Measurements from ENCODE around the gene PWWP2B.

PWWP2B gene

DNA sequence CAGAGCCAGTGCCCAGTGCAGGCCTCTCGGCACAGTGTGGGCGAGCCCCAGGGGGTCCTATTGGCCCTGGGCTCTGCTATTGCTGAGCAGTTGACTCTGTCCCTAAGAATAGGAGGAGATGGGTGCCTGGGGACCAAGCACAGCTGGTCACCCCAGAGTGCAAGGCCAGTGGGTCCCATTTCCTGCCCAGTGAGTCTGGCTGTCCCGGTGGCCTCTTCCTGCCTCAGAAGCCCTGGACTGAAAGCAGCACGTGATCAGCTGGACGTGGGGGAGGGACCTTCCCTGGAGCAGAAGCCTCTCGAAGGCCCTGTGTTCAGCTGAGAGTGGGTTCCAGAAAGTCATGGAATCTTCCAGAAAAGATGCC, 42.0 kb downstream of the PWWP2B start:
- no peaks in the 10 kb centered on the region for H3K4me1 ChIP-seq (ENCODE audit: control insufficient read depth, insufficient read depth, low read length)
- H3K36me3 ChIP-seq (ENCODE audit: control insufficient read depth, insufficient read depth, low read length) = no peaks in the 10 kb centered on the region
- H3K9ac ChIP-seq (ENCODE audit: low read depth, low read length) = no peak overlapping the region
- no peak overlapping the region for H3K4me3 ChIP-seq (ENCODE audit: low read depth, low read length)
- no peak overlapping the region for H3K27ac ChIP-seq (ENCODE audit: low read depth, low read length)
- no peaks in the 10 kb centered on the region for H3K9me3 ChIP-seq (ENCODE audit: control insufficient read depth, insufficient read depth, low read length)
- no peaks in the 10 kb centered on the region for H3K27me3 ChIP-seq (ENCODE audit: control insufficient read depth, insufficient read depth, low read length)

DNA sequence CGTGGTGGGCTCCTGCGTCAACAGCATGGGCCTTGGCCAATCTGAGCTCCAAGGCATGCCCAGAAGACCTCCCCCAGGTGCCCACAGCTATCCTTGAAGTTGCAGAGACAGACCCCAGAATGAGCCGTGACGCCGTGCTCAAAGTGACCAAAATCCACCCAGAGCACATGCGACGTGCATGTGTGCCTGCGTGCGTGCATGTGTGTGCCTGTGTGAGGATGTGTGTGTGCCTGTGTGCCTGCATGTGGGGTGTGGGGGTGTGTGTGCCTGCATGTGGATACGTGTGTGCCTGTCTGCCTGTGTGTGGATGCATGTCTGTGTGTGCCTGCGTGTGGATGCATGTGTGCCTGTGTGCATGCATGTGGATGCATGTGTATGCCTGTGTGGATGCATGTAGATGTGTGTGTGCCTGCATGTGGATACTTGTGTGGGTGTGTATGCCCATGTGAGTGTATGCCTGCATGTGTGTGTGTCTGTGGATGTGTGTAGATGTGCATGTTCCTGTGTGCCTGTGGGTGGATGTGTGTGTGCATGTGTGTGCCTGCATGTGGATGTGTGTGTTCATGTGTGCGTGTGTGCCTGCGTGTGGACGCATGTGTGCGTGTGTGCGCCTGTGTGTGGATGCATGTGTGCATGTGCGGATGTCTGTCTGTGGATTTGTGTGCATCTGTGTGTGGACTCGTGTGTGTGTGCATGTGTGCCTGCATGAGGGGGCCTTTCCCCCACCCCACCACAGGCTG, 42.6 kb downstream of the PWWP2B start:
- Histone ChIP-seq H3K9me3 (ENCODE audit: control insufficient read depth, insufficient read depth, low read length) (no peaks in the 10 kb centered on the region), H3K27ac (ENCODE audit: low read depth, low read length) (no peak overlapping the region), H3K4me3 (ENCODE audit: low read depth, low read length) (no peak overlapping the region), H3K27me3 (ENCODE audit: control insufficient read depth, insufficient read depth, low read length) (no peaks in the 10 kb centered on the region), H3K9ac (ENCODE audit: low read depth, low read length) (no peak overlapping the region), H3K4me1 (ENCODE audit: control insufficient read depth, insufficient read depth, low read length) (no peaks in the 10 kb centered on the region), H3K36me3 (ENCODE audit: control insufficient read depth, insufficient read depth, low read length) (no peaks in the 10 kb centered on the region)

DNA sequence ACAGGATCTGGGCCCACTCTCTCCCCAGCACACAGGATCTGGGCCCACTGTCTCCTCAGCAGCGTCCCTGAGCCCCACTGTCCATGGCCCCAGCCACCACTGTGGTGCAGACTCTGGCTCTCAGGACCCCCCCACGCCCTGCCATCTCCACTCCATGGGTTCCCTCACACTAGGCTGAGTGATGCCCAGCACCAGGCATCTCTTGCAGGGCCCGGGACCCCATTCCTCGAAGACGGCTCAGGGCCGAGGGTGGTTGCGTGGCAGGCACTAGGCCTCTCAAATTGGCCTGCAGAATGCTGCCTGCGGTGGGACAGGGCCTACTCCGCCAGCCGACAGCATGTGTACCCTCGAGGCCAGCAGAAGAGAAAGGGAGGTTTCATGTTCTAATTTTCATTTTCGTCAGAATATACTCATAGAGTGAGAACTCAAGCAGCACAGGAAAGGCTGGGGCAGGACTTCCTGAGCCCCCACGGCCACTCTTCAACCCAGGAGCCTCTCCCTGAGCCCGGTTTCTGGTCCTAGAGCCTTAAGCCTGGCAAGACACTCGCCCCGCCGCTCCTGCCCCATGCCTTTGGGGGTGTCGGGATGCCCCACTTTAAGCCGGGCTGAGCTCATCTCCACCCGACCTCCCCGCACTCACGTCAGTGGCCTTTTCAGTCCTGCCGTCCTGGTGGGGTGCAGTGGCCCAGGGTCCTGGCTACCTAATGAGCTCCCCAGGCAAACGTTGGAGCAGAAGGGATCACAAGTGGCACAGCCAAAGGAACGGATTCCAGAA, 44.0 kb downstream of the PWWP2B start:
- Histone ChIP-seq H3K4me3 (ENCODE audit: low read depth, low read length) (no peak overlapping the region), H3K9ac (ENCODE audit: low read depth, low read length) (no peak overlapping the region), H3K27ac (ENCODE audit: low read depth, low read length) (no peak overlapping the region), H3K9me3 (ENCODE audit: control insufficient read depth, insufficient read depth, low read length) (no peaks in the 10 kb centered on the region), H3K4me1 (ENCODE audit: control insufficient read depth, insufficient read depth, low read length) (peaks cover 8% of the 10 kb centered on the region), H3K27me3 (ENCODE audit: control insufficient read depth, insufficient read depth, low read length) (no peaks in the 10 kb centered on the region), H3K36me3 (ENCODE audit: control insufficient read depth, insufficient read depth, low read length) (no peaks in the 10 kb centered on the region)

GRCh38 chr10:132441818-132442524, 45.0 kb downstream of the PWWP2B start:
- no peaks in the 10 kb centered on the region for H3K9me3 ChIP-seq (ENCODE audit: control insufficient read depth, insufficient read depth, low read length)
- no peak overlapping the region for H3K27ac ChIP-seq (ENCODE audit: low read depth, low read length)
- peaks cover 9% of the 10 kb centered on the region for H3K4me1 ChIP-seq (ENCODE audit: control insufficient read depth, insufficient read depth, low read length)
- H3K4me3 ChIP-seq (ENCODE audit: low read depth, low read length) = no peak overlapping the region
- H3K36me3 ChIP-seq (ENCODE audit: control insufficient read depth, insufficient read depth, low read length) = no peaks in the 10 kb centered on the region
- no peaks in the 10 kb centered on the region for H3K27me3 ChIP-seq (ENCODE audit: control insufficient read depth, insufficient read depth, low read length)
- no peak overlapping the region for H3K9ac ChIP-seq (ENCODE audit: low read depth, low read length)

GRCh38 chr10:132442636-132443035, 45.6 kb downstream of the PWWP2B start:
- Histone ChIP-seq H3K27ac (ENCODE audit: low read depth, low read length) (no peak overlapping the region), H3K9me3 (ENCODE audit: control insufficient read depth, insufficient read depth, low read length) (no peaks in the 10 kb centered on the region), H3K36me3 (ENCODE audit: control insufficient read depth, insufficient read depth, low read length) (no peaks in the 10 kb centered on the region), H3K27me3 (ENCODE audit: control insufficient read depth, insufficient read depth, low read length) (no peaks in the 10 kb centered on the region), H3K9ac (ENCODE audit: low read depth, low read length) (no peak overlapping the region), H3K4me3 (ENCODE audit: low read depth, low read length) (no peak overlapping the region), H3K4me1 (ENCODE audit: control insufficient read depth, insufficient read depth, low read length) (peaks cover 15% of the 10 kb centered on the region)

DNA sequence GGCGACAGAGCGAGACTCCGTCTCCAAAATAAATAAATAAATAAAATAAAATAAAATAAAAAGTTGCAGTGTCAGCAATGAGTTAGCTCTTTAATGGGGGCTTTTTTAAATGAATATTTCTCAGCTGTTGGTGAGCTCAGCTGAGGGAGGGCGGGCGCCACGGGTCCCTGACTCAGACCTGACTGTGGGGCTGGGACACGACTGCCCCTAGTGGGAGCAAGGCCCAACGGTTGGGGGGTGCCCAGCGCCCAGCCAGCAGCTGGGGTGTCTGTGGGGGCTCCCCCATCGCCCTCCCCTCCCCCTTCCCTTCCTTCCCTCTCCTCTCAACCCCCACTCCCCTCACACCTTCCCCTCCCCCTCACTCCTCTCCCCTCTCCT, 46.6 kb downstream of the PWWP2B start:
- Histone ChIP-seq H3K9ac (ENCODE audit: low read depth, low read length) (no peak overlapping the region), H3K27me3 (ENCODE audit: control insufficient read depth, insufficient read depth, low read length) (no peaks in the 10 kb centered on the region), H3K4me3 (ENCODE audit: low read depth, low read length) (no peak overlapping the region), H3K36me3 (ENCODE audit: control insufficient read depth, insufficient read depth, low read length) (no peaks in the 10 kb centered on the region), H3K4me1 (ENCODE audit: control insufficient read depth, insufficient read depth, low read length) (peaks cover 21% of the 10 kb centered on the region), H3K9me3 (ENCODE audit: control insufficient read depth, insufficient read depth, low read length) (no peaks in the 10 kb centered on the region), H3K27ac (ENCODE audit: low read depth, low read length) (no peak overlapping the region)

GRCh38 chr10:132443983-132444876, 47.2 kb downstream of the PWWP2B start:
- Histone ChIP-seq H3K4me3 (ENCODE audit: low read depth, low read length) (no peak overlapping the region), H3K36me3 (ENCODE audit: control insufficient read depth, insufficient read depth, low read length) (no peaks in the 10 kb centered on the region), H3K27me3 (ENCODE audit: control insufficient read depth, insufficient read depth, low read length) (no peaks in the 10 kb centered on the region), H3K9ac (ENCODE audit: low read depth, low read length) (no peak overlapping the region), H3K4me1 (ENCODE audit: control insufficient read depth, insufficient read depth, low read length) (peaks cover 21% of the 10 kb centered on the region), H3K9me3 (ENCODE audit: control insufficient read depth, insufficient read depth, low read length) (no peaks in the 10 kb centered on the region), H3K27ac (ENCODE audit: low read depth, low read length) (peak overlapping the region; percentile 4)

GRCh38 chr10:132444877-132445351, 47.9 kb downstream of the PWWP2B start:
- H3K9me3 ChIP-seq (ENCODE audit: control insufficient read depth, insufficient read depth, low read length) = no peaks in the 10 kb centered on the region
- peak overlapping the region; percentile 39 for H3K27ac ChIP-seq (ENCODE audit: low read depth, low read length)
- peaks cover 21% of the 10 kb centered on the region for H3K4me1 ChIP-seq (ENCODE audit: control insufficient read depth, insufficient read depth, low read length)
- H3K27me3 ChIP-seq (ENCODE audit: control insufficient read depth, insufficient read depth, low read length) = no peaks in the 10 kb centered on the region
- H3K4me3 ChIP-seq (ENCODE audit: low read depth, low read length) = no peak overlapping the region
- H3K36me3 ChIP-seq (ENCODE audit: control insufficient read depth, insufficient read depth, low read length) = no peaks in the 10 kb centered on the region
- H3K9ac ChIP-seq (ENCODE audit: low read depth, low read length) = no peak overlapping the region

DNA sequence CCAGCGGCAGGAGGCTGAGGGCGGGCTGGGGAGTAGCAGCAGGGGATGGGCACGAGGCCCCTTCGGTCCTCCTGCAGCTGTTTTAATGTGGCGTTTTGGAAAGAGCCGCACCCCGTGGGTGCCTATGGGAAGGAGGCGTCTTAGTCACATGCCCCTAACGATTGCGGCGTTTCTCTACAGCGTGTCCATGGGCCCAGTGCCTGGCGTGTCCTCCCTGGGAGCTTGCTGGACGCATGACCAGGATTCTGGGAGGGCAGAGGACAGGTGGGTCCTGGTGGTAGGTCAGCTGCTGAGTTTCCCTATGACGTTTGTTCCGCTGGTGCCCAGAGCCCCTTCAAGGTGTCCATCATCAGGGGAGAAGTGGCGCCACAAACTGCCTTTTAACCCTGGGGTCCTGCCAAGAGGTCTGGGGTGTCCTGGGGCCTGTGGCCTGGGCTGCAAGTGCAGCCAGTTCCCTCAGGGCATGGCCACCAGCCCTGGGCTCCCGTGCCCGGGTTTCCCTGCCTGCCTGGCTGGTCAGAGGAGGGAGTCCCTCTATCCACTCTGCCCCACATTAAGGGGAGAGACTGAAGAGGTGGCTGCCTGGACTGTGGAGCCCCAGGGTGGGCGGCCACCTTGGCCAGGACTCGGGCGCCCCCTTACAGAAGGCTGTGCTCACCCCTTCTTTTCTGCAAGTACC, 48.7 kb downstream of the PWWP2B start:
- Histone ChIP-seq H3K4me1 (ENCODE audit: control insufficient read depth, insufficient read depth, low read length) (peaks cover 21% of the 10 kb centered on the region), H3K9me3 (ENCODE audit: control insufficient read depth, insufficient read depth, low read length) (no peaks in the 10 kb centered on the region), H3K27me3 (ENCODE audit: control insufficient read depth, insufficient read depth, low read length) (no peaks in the 10 kb centered on the region), H3K27ac (ENCODE audit: low read depth, low read length) (no peak overlapping the region), H3K9ac (ENCODE audit: low read depth, low read length) (no peak overlapping the region), H3K36me3 (ENCODE audit: control insufficient read depth, insufficient read depth, low read length) (no peaks in the 10 kb centered on the region), H3K4me3 (ENCODE audit: low read depth, low read length) (no peak overlapping the region)

GRCh38 chr10:132446195-132446581, 49.2 kb downstream of the PWWP2B start:
- Histone ChIP-seq H3K27me3 (ENCODE audit: control insufficient read depth, insufficient read depth, low read length) (no peaks in the 10 kb centered on the region), H3K27ac (ENCODE audit: low read depth, low read length) (no peak overlapping the region), H3K9ac (ENCODE audit: low read depth, low read length) (no peak overlapping the region), H3K36me3 (ENCODE audit: control insufficient read depth, insufficient read depth, low read length) (no peaks in the 10 kb centered on the region), H3K4me1 (ENCODE audit: control insufficient read depth, insufficient read depth, low read length) (peaks cover 21% of the 10 kb centered on the region), H3K4me3 (ENCODE audit: low read depth, low read length) (no peak overlapping the region), H3K9me3 (ENCODE audit: control insufficient read depth, insufficient read depth, low read length) (no peaks in the 10 kb centered on the region)
